HG03103 (cell line): Measurements from ENCODE around the gene QRICH2.

Experiments used
- ATAC-seq: cut with Tn5 transposase; IDR thresholded peaks from one replicate; pipeline ENCODE4 v1.9.1; 2021; ENCODE audit warnings: low read depth; ENCODE audit not compliant: unreplicated experiment

The QRICH2 gene

GRCh38 chr17:76279742-76280287, 28.3 kb downstream of the QRICH2 start:
- no peak for ATAC-seq

DNA sequence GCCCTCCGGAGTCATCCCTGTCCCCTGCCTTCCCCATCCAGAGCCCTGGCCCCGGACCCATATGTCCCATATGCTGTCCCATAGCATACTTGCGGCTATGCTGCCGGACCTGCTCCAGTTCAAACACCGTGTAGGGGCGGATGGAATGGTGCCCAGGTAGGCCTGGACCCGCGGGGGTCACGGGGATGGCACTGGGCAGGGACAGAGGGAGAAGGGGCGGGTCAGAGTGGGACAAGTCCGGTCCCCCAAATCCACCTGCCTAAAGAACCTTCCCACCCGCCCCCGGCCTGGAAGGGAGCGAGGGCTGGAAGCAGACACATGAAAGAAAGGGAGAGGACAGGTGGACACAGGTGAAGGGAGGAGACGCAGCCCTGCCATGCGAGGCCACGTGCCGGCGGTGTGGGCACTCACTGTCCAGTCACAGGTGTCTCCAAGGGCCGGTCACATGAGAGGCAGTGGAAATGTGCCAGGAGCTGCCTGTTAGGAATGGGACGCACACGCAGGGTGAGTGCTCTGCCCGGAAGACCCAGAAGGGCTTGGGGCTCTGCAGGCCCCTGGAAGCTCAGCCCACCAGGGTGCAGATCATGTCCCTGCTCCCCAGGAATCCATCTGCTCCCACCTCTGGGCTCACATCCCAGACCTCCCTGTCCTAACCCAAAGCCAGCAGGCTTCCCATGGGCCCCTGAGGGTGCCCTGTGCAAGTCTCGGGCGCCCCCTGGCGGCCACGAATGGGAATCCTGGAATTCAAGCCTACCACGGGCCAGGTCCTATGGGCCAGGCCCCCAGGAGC, 28.9 kb downstream of the QRICH2 start:
- ATAC-seq, result no peak

DNA sequence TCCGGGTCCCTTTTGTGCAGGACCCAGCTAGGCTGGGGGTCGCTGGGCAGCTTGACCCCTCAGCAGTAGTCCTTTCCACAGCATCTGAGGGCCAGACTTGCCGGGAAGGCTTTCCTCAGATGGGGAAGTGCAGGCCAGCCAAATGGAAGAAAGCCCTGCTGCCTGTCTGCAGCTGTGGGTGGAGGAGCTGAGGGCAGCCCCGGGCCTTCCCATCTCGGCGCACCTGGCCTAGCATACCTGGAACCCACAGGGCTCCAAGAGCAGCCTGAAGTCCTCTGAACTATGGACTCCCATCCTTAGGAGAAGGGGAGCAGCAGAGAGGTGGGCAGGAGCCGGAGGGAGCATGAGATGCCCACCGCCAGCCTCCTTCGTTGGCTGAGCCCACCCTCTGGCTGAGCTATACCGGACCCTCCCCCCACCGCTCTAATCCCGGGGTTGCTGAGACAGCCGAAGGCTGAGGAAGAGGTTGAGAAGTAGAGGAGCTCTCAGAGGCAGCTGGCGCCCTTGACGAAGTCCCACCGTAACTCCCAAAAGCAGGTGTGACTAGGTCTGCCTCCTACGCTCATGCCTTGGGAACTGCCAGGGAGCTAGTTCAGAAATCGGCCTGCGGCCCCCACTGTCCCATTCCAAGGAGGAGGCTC, 29.7 kb downstream of the QRICH2 start:
- ATAC-seq, result no peak

GRCh38 chr17:76277300-76278267, 30.5 kb downstream of the QRICH2 start:
- no peak for ATAC-seq

GRCh38 chr17:76276461-76277299, 31.4 kb downstream of the QRICH2 start:
- no peak for ATAC-seq

GRCh38 chr17:76276069-76276431, 32.0 kb downstream of the QRICH2 start:
- ATAC-seq, result no peak

- no peak for ATAC-seq
Observed at GRCh38 chr17:76275382-76276068, 32.6 kb downstream of the QRICH2 start.

DNA sequence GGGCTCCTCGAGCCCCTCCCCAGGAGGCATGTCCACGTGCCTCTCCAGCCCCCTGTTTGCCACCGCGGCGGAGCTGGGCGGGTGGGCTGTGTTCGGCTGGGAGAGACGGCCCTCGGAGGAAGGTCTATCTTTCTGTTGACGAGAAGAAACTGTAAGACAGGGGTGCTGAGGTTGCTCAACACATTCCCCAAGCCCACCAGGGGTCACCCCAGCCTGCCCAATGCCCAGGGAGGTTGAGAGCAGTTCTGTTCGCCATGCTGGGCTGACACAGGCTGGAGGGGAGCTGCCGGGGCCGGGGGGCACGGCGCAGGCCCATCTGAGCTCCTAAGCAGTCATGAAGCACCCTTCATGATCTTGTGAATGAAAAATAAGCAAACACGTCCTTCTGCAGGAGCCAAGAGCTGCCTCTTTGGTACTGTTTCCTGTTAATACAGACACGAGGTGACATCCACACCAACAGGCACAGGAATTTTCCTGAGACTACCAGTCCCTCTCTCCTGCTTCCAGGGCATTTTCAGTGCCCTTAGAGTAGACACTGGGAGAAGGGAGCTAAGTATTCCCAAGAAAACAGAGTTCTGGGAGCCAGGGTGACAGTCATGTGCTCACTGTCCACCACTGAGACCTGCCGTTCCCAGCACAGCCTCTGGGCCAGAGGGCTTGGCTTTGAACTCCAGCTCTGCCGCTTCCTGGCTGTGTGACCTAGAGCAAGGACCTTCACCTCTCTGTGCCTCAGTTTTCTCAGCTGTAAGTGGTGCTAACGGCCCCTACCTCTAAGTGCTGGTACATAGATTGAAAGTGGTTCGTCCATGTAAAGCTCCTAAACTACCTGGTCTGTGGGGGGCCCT, 33.7 kb downstream of the QRICH2 start:
- no peak for ATAC-seq

DNA sequence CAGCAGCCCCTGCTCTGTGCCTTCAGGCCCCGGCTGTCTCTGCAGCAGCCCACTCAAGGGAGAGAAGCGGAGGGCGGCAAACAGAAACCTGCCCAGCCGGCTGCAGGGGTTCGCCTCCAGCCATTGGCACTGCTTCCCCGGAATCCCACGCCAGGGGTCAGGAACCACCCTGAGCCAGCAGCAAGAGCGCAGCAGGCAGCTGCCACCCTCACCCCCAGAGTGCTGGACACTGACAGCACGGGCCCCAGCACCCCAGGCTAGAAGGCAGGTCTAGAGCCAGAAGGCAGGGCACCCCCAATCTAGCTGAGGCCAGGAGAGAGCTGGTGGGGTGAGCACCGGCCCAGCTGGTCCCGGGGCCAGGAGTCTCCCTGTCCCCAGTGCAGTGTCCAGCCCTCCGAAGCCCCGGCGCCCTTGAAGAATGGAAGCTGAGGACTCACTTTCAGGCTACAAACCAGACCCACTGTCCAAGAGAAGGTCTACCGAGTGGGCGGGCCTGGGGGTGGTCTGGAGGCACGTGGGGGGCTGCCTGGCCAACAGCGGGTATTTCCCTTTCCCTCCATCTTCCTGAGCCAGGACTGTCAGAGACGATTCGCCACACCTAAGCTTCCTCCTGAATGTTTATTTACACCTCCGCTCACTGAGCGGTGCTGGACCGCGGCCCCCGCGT, 34.5 kb downstream of the QRICH2 start:
- ATAC-seq, result no peak

DNA sequence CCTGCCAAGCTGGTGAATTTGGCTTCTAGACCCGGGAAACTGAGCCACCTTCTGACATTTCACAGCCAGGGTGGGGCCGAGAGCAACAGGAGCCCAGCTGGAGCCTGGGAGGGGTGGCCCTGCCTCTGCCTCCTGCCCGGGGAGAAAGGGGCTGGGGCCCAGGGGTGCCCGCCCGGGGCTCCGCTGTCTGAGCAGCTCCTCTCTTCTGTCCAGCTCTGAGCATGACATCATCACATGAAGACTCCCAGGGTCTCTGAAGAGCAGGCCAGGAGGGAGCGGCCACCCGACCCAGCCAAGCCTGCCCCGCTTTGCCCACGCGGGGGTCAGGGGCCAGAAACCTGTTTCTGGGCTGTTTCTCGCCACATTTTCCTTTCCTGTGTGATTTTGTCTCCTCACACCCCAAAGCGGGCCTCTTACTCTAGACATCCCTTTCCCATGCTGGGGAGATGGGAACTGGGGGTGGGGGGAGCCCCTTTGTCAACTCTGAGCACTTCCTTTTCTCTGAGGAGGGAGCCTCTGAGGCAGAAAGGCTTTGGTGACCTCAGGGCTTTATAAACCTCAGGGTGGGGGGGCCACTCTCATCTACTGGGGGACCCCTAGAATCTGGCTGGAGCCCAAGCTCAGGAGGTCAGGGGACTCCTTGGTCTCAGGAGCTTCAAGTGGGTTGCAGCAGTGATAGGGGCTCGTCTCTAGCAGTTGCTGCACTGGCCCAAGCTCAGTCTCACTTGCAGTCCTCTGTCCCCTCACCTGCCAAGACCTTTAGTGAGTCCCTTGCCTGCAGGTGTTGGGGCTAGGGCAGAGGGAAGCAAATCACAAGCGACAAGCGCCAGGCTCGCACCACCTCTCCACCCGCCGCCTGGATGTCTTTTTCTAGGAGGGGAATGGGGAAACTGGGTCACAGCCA, 35.3 kb downstream of the QRICH2 start:
- ATAC-seq, result no peak

DNA sequence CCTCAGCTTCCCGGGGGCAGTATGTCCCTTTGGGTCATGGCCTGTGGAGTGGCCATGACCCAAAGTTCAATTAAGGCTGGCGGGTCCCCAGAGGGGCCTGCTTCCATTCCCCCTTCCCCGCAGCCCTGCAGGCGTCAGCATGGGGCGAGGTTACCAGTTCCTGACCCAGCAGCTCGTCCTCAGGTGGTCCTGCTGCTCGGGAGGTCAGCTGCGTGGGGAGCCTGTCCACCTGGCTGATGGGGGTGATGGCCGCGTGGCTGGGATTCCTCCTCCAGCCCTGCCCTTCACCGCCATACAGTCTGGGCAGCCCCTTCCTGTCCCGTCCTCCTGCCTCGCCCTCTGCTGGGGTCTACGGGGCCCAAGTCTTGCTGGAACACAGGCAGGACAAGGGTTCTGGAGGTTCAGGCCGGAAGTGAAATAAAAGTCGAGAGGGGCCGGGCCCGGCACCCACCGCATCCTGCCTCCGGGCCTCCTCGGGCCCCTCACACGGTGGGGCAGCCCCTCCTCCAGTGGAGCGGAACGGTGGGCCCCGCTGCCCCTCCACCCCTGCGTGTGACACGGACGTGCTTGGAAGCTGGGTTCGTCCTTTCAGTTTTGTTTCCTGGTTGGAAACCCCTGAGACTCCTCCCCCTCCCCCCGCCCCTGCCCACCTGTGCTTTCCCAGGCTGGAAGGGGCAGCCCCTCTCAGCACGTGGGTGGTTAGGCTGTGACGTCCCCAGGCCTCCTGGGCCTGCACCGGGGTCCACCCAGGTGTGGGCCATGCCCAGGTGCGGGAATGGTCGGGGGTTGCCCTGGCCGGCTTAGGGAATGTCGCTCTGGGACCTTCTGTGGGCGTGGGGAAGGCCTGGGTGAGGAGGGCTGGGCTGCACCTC, 36.2 kb downstream of the QRICH2 start:
- ATAC-seq, result peak; percentile 41

DNA sequence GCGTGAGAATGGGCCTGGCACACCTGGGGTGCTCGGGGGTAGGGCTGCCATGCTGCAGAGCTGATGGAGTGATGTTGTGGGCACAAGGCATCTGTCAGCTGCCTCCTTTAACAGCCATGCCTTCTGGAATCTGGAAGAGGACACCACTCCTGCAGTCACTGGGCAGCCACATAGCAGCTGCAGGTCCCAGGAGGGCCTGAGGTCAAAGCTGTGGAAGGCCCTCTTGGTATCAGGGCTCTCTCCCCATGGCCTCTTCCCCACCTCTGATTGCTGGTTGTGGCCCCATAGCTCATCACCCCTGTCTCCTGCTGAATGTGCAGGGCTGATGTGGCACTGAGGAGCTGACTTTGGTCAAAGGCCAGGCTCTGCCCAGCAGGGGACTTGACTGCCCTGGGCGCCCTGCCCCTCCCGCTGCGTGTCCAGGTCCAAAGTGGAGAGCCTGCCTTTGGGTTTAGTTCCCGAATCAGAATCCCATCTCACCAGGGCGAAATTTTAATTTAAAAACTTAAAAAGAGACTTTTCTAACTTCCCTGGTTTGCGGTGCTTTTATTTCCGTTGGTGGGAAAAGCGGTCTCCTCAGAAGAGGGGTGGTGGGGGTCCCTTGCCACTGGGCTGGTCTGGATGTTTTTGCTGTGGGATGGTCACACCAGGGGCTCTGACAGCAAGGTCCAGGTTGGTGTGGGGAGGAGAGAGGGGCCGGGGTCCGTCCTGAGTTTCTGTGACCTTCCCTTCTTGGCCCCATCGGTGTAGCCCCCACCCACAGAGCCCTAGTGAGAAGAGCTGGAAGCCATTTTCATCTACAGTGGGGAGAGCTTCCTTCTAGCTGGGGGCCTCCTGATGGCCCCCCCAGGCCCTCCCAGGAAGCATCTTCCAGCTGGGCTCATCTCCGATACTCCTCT, 37.1 kb downstream of the QRICH2 start:
- no peak for ATAC-seq

GRCh38 chr17:76270127-76270592, 37.9 kb downstream of the QRICH2 start:
- no peak for ATAC-seq

- ATAC-seq, result no peak
Observed at GRCh38 chr17:76268991-76269981, 38.8 kb downstream of the QRICH2 start.
